ENCODE measurements around the gene DRD1.

Gene DRD1

DNA sequence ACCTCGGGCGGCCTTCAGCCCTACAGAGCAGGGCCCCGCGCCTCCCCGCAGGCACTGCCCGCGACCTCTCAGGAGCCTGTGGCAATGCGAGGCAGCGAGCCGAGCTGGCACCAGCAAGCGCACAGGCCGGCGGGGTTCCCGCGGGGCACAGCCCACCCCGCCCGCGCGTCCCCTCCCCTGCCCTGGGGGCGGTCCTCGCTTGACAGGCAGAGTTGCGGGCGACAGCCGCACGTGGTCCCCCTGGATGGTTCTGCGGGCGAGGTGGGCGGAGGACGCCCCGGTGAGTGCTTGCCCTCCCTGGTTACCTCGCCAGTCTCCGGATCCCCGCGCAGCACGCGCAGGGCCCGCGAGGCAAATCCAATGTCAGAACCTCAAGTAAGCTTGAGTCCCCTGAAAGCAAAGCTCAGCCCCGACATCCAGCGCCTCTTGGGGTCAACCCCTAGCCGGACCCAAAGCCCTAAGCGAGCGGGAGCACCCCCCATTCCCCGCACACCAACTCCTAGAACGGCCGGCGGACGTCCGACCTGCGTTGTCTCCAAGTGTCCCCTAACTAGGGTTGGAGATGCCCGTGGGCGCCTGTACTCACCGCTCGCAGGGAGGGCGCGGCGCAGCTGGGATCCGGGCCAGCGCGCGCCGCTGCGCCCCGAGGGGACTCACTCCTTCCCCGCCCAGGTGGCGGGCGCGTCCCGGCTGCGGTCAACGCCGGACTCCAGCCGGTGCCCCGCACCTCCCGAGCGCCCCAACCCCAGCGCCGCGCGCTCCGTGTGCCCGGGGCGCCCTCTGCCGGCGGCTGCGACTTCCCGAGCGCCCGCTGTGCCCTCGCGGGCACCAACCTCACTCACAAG is at the start of gene DRD1:
Gene DRD1 (minus strand): TSS at position 123 of the 845 bp plus-strand sequence. CDS start 1,083 bp downstream, outside the sequence.
- Histone ChIP-seq H3K36me3 (ENCODE audit: insufficient read depth, low read length) (no peaks in the 10 kb centered on the region), H3K4me1 (ENCODE audit: insufficient read depth, low read length) (no peaks in the 10 kb centered on the region), H3K4me3 (ENCODE audit: low read depth in 1 of 2, low read length in 2 of 2) (peak within 1 kb of the TSS in 1 of 2 donors; percentile 27), H3K9me3 (ENCODE audit: low read length) (no peaks in the 10 kb centered on the region), H3K27me3 (ENCODE audit: control insufficient read depth in 1 of 2, insufficient read depth in 2 of 2, low read length in 2 of 2) (peaks cover 19 to 30% of the 10 kb centered on the region in 2 donors), H3K27ac (ENCODE audit: low read depth, low read length) (no peak within 1 kb of the TSS), H3K9ac (ENCODE audit: low read length) (no peak within 1 kb of the TSS)

DNA sequence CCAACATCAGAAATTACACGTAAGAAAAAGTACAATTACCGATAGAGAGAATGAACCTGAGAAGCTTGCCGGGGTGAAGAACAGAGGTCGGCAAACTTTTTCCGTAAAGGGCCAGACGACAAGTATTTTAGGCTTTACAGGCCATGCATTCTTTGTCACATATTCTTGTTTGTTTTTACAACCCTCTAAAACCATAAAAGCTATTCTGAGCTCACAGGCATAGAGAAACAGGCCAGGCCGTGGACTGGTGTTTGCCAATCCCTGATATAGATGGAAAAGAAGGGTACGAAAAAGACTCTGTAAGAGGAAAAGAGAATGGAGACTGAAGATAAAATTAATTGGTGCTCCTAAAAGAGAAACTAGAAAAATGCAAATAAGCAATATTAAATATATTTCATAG is 49.7 kb upstream of the DRD1 start:
- Histone ChIP-seq H3K4me3 (ENCODE audit: low read depth in 1 of 2, low read length in 2 of 2) (no peak overlapping the region), H3K27me3 (ENCODE audit: control insufficient read depth in 1 of 2, insufficient read depth in 2 of 2, low read length in 2 of 2) (no peaks in the 10 kb centered on the region), H3K4me1 (ENCODE audit: insufficient read depth, low read length) (no peaks in the 10 kb centered on the region), H3K27ac (ENCODE audit: low read depth, low read length) (no peak overlapping the region), H3K9ac (ENCODE audit: low read length) (no peak overlapping the region), H3K9me3 (ENCODE audit: low read length) (no peaks in the 10 kb centered on the region), H3K36me3 (ENCODE audit: insufficient read depth, low read length) (peaks cover 19% of the 10 kb centered on the region)

DNA sequence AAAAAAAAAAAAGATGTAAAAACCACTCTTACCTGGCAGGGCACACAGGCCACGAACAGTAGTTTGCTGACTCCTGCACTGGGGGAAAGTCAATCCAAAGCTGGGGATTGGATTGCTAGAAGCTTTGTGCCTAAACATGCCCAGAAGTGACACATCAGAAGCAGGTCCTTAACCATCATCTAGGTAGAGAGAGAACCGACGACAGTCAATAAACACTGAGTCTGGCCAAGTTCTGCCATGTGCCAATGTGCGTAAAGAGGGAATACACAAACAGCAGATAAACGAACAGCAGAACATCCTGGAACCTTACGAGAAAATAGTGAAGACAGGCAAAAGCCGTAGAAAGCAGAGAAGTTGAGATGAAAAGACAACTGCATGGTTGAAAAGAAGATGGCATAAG is 49.3 kb upstream of the DRD1 start:
- H3K9me3 ChIP-seq (ENCODE audit: low read length) = no peaks in the 10 kb centered on the region
- H3K27me3 ChIP-seq (ENCODE audit: control insufficient read depth in 1 of 2, insufficient read depth in 2 of 2, low read length in 2 of 2) = no peaks in the 10 kb centered on the region
- no peaks in the 10 kb centered on the region for H3K4me1 ChIP-seq (ENCODE audit: insufficient read depth, low read length)
- peaks cover 19% of the 10 kb centered on the region for H3K36me3 ChIP-seq (ENCODE audit: insufficient read depth, low read length)
- H3K27ac ChIP-seq (ENCODE audit: low read depth, low read length) = no peak overlapping the region
- no peak overlapping the region for H3K9ac ChIP-seq (ENCODE audit: low read length)
- H3K4me3 ChIP-seq (ENCODE audit: low read depth in 1 of 2, low read length in 2 of 2) = no peak overlapping the region

DNA sequence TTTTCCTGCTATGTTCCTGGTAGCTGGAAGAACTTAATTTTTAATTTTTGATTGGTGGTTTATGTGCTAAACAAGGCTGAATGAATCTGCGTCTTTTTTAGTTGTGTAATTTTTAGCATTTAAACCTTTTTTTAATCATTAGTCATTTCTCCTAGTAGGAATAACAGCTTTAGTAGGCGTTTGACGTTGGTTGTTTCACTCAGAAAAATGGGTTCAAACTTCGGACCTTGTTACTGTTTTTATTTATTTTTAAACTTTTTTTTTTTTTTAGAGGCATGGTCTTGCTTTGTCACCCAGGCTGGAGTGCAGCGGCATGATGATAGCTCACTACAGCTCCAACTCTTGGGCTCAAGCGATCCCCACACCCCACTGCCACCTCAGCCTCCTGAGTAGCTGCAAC is 47.2 kb upstream of the DRD1 start:
- Histone ChIP-seq H3K4me3 (ENCODE audit: low read depth in 1 of 2, low read length in 2 of 2) (no peak overlapping the region), H3K9me3 (ENCODE audit: low read length) (no peaks in the 10 kb centered on the region), H3K9ac (ENCODE audit: low read length) (no peak overlapping the region), H3K4me1 (ENCODE audit: insufficient read depth, low read length) (no peaks in the 10 kb centered on the region), H3K36me3 (ENCODE audit: insufficient read depth, low read length) (peaks cover 19% of the 10 kb centered on the region), H3K27me3 (ENCODE audit: control insufficient read depth in 1 of 2, insufficient read depth in 2 of 2, low read length in 2 of 2) (no peaks in the 10 kb centered on the region), H3K27ac (ENCODE audit: low read depth, low read length) (no peak overlapping the region)

DNA sequence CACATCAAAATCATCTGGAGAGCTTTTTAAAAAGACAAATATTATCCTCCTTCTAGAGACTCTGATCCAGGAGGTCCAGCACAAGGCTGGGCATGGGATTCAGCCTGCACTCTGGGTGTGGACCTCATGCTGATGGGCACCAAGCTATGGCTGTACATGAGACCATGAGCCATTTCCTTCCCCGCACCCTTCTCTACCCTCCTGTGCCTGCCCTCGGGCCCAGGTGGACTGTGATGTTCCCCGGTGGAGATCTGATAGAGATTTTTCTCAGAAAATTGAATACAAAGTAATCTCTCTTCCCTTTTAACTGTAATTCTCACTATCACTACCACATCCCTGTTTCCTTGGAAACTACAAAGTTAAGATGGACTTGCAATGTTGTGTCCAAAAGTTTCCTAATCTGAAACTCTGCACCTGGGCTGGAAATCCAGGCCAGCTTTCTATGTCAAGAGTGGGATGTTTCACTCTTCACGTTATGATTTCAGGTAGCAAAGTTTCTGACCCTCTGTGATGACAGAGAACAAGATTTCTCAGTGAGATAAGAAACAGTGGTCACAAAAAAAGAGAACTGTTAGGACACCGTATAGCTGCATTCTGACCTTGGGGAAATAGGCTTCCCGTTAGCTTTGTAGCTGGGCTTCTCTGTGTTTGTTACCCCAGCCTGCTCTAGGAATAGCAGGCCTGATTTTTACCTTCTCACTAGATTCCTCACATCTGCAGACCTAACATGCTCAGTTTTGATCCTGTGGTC is 45.9 kb upstream of the DRD1 start:
- Histone ChIP-seq H3K36me3 (ENCODE audit: insufficient read depth, low read length) (peaks cover 19% of the 10 kb centered on the region), H3K27ac (ENCODE audit: low read depth, low read length) (no peak overlapping the region)

DNA sequence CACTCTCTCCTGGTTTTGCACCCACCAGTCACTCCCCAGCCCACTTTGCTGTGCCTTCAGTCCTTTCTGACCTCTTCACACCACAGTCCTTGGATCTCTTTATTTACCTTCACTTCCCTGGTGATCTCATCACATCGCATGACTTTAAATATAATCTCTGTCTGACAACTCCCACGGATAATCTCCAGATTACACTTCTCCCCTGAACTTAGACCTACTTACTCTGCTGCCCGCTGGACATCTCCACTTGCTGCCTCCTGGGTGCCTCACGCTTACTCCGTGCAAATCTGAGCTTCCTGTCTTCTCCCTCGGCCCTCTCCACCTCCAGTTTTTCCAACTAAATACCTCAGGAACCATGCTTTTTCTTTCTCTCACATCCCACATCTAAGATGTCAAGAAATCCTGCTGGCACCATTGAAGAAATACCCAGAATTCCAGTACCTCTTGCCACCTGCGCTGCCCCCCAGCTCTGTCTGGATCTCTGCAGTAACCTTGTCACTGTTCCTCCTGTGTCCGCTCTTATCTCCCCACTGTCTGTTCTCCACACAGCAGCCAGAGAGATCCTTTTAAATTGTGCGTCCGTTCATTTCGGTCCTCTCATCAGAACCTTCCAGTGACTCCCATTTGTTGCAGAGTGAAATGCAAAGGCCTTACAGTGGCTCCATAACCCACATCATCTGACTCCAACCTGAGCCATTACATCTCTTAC is 43.7 kb upstream of the DRD1 start:
- Histone ChIP-seq H3K27me3 (ENCODE audit: control insufficient read depth in 1 of 2, insufficient read depth in 2 of 2, low read length in 2 of 2) (no peaks in the 10 kb centered on the region), H3K27ac (ENCODE audit: low read depth, low read length) (no peak overlapping the region), H3K4me3 (ENCODE audit: low read depth in 1 of 2, low read length in 2 of 2) (no peak overlapping the region), H3K4me1 (ENCODE audit: insufficient read depth, low read length) (no peaks in the 10 kb centered on the region), H3K9me3 (ENCODE audit: low read length) (no peaks in the 10 kb centered on the region), H3K36me3 (ENCODE audit: insufficient read depth, low read length) (peaks cover 8% of the 10 kb centered on the region), H3K9ac (ENCODE audit: low read length) (no peak overlapping the region)

More for the DNA sequence above, 45.9 kb upstream of the DRD1 start:
- Histone ChIP-seq H3K27me3 (ENCODE audit: control insufficient read depth in 1 of 2, insufficient read depth in 2 of 2, low read length in 2 of 2) (no peaks in the 10 kb centered on the region), H3K9ac (ENCODE audit: low read length) (no peak overlapping the region), H3K4me1 (ENCODE audit: insufficient read depth, low read length) (no peaks in the 10 kb centered on the region), H3K4me3 (ENCODE audit: low read depth in 1 of 2, low read length in 2 of 2) (no peak overlapping the region), H3K9me3 (ENCODE audit: low read length) (no peaks in the 10 kb centered on the region)

DNA sequence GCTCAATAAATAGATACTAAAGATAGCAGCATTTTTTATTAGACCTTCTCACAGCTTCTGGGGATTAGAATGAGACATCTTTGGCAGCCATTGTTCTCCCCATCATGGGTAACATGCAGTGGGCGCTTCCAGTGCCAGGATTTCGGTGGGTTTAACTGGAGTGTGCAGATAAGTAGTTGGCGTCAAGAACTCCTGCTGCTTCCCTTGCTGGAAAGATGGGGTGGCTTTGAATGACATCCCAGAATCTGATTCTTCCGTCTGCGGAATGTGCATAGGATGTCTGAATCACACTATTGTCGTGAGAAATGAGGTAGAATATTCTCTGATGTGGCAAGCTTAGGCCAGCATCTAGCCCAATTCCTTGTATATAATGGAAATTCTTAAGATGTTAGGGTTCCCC is 41.6 kb upstream of the DRD1 start:
- Histone ChIP-seq H3K9me3 (ENCODE audit: low read length) (no peaks in the 10 kb centered on the region), H3K36me3 (ENCODE audit: insufficient read depth, low read length) (no peaks in the 10 kb centered on the region)

DNA sequence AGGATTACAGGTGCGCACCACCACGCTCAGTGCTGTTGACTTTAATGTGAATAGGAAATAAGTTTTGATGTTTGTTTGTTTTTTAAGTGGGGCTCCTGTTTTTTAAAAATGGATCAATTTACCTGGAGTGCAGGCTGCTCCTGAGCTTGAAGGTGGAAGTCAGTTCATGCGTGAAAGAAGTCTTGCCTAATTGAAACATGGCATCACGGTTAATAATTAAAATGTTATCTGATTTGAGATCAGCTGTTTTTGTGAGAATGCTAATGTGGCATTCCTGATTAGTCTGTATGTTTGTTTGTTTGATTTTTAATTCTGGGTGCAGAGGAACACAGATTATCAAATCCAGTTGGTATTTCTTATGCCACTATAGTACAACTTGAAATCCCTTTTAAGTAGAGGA is 40.8 kb upstream of the DRD1 start:
- H3K4me1 ChIP-seq (ENCODE audit: insufficient read depth, low read length) = peaks cover 2% of the 10 kb centered on the region
- H3K9ac ChIP-seq (ENCODE audit: low read length) = no peak overlapping the region
- H3K27me3 ChIP-seq (ENCODE audit: control insufficient read depth in 1 of 2, insufficient read depth in 2 of 2, low read length in 2 of 2) = no peaks in the 10 kb centered on the region
- no peaks in the 10 kb centered on the region for H3K9me3 ChIP-seq (ENCODE audit: low read length)
- no peaks in the 10 kb centered on the region for H3K36me3 ChIP-seq (ENCODE audit: insufficient read depth, low read length)
- H3K4me3 ChIP-seq (ENCODE audit: low read depth in 1 of 2, low read length in 2 of 2) = no peak overlapping the region
- H3K27ac ChIP-seq (ENCODE audit: low read depth, low read length) = no peak overlapping the region

More for the DNA sequence above, 41.6 kb upstream of the DRD1 start:
- Histone ChIP-seq H3K27me3 (ENCODE audit: control insufficient read depth in 1 of 2, insufficient read depth in 2 of 2, low read length in 2 of 2) (no peaks in the 10 kb centered on the region), H3K4me3 (ENCODE audit: low read depth in 1 of 2, low read length in 2 of 2) (no peak overlapping the region), H3K4me1 (ENCODE audit: insufficient read depth, low read length) (no peaks in the 10 kb centered on the region), H3K27ac (ENCODE audit: low read depth, low read length) (no peak overlapping the region), H3K9ac (ENCODE audit: low read length) (no peak overlapping the region)

DNA sequence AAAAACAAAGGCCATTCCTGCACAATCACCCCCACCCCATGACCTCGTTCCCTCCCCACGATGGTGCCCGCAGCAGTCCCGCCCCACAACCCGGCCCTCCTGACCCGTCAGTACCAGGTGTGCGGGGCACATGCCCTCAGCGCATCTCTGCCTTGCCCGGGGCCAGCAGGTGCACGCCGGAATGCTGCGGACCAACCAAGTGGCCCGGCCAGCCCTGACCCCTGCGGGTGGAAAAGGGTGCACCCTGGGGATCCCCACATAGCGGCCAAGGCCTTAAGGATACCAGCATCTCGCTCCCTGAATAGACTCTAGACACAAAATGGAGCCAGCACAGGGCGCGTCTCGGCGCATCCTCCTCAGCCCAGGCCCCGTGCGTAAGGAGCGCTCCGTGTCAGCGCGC is 40.3 kb upstream of the DRD1 start:
- Histone ChIP-seq H3K4me3 (ENCODE audit: low read depth in 1 of 2, low read length in 2 of 2) (no peak overlapping the region), H3K27me3 (ENCODE audit: control insufficient read depth in 1 of 2, insufficient read depth in 2 of 2, low read length in 2 of 2) (no peaks in the 10 kb centered on the region), H3K9me3 (ENCODE audit: low read length) (no peaks in the 10 kb centered on the region), H3K36me3 (ENCODE audit: insufficient read depth, low read length) (no peaks in the 10 kb centered on the region), H3K27ac (ENCODE audit: low read depth, low read length) (no peak overlapping the region), H3K9ac (ENCODE audit: low read length) (no peak overlapping the region), H3K4me1 (ENCODE audit: insufficient read depth, low read length) (peaks cover 7% of the 10 kb centered on the region)

DNA sequence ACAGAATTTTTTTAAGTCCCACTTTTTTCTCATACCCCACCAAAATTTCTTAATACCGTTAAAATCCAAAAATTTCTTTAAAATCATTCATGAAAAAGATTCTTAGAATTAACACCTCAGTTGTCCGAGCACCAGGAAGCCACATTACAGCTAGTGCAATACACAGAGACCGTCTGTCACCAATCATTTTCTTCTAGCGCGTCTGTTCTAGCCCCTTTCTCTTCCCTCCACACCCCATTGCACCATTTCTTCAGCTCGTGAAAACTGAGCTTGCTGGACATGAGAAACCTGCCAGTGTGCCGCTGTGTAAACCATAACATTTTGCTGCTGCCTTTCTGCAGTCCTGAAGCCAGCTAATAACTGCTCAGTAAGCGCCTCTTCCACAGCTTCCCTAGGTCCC is 39.4 kb upstream of the DRD1 start:
- no peaks in the 10 kb centered on the region for H3K36me3 ChIP-seq (ENCODE audit: insufficient read depth, low read length)
- H3K9me3 ChIP-seq (ENCODE audit: low read length) = no peaks in the 10 kb centered on the region
- no peaks in the 10 kb centered on the region for H3K27me3 ChIP-seq (ENCODE audit: control insufficient read depth in 1 of 2, insufficient read depth in 2 of 2, low read length in 2 of 2)
- no peak overlapping the region for H3K27ac ChIP-seq (ENCODE audit: low read depth, low read length)
- H3K9ac ChIP-seq (ENCODE audit: low read length) = no peak overlapping the region
- H3K4me1 ChIP-seq (ENCODE audit: insufficient read depth, low read length) = peaks cover 9% of the 10 kb centered on the region
- no peak overlapping the region for H3K4me3 ChIP-seq (ENCODE audit: low read depth in 1 of 2, low read length in 2 of 2)

DNA sequence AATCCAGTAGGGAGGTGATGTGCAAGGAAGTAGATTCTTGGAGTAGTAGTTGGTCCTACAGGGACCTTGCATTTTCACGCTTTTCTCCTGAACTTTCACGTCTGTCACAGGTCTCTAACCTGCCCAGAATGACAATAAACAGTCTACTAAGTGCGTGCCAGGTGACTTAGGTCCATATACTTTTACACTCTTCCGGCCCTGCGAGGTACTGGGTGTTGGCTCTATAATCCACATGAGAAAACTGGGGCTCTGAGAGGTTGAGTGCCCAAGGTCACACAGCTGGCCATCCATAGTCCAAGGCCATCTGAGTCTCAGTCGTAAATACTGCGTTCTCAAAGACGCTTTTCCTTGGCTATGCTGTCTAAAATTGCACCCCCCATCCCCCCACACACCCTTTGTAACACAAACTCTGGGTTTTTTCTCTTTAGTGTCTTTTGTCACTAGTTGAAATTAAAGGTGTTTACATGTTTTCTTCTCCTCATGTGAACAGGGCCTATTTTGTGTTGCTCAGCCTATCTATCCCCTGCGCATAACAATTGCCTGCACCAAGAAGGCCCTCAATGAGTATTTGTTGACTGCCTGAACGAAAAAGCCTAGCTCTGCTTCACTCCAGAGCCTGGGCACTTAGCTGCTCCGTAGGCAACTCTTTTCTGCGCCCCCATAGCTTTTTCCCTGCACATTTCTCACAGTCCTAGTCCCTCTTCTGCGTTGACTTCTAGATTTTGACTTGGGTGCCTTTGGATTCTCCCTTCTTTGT is 35.3 kb upstream of the DRD1 start:
- peak overlapping the region; percentile 61 for H3K27ac ChIP-seq (ENCODE audit: low read depth, low read length)
- peak overlapping the region; percentile 24 for H3K9ac ChIP-seq (ENCODE audit: low read length)
- H3K4me3 ChIP-seq (ENCODE audit: low read depth in 1 of 2, low read length in 2 of 2) = peak overlapping the region; percentile 62 to 86

More for the DNA sequence above, 35.3 kb upstream of the DRD1 start:
- H3K27me3 ChIP-seq (ENCODE audit: control insufficient read depth in 1 of 2, insufficient read depth in 2 of 2, low read length in 2 of 2) = no peaks in the 10 kb centered on the region
- H3K4me1 ChIP-seq (ENCODE audit: insufficient read depth, low read length) = peaks cover 13% of the 10 kb centered on the region
- H3K36me3 ChIP-seq (ENCODE audit: insufficient read depth, low read length) = no peaks in the 10 kb centered on the region
- H3K9me3 ChIP-seq (ENCODE audit: low read length) = no peaks in the 10 kb centered on the region

Data from muscle layer of colon (tissue), 2 donors.